Right lobe of liver (tissue), 6 donors: ENCODE measurements around the gene FAM169A. TPM values are rescaled to one million over a fixed set of nuclear protein-coding genes. Genes with fewer than 3 reads are reported as not detected.

Experiments
- ATAC-seq, 4 donors: fragments of 200-7000 bp; cut with Tn5 transposase; one replicate each; pipeline ENCODE4 v1.9.1; 2020; ENCODE audit warnings: mild to moderate bottlenecking in 4 of 4, moderate library complexity in 4 of 4
- DNase-seq, 3 donors: peaks; one replicate each; pipeline ENCODE4 v3.0.0-alpha.2; 2020
- H3K27ac ChIP-seq, 3 donors: fragments of 200-600 bp; one replicate each; pipeline ENCODE4 v1.8.0; 2022
- H3K27me3 ChIP-seq, 2 donors: fragments of 200-600 bp; one replicate each; pipeline ENCODE4 v1.8.0; 2022
- H3K36me3 ChIP-seq, 4 donors: fragments of 200-600 bp; sonication (generic) in 1 of 4; one replicate each; pipeline versions ENCODE4 v1.5.1 to v1.8.0; 2017 to 2022; ENCODE audit warnings: control low read depth in 1 of 4
- H3K4me1 ChIP-seq, 4 donors: fragments of 200-600 bp; sonication (generic) in 1 of 4; one replicate each; pipeline versions ENCODE4 v1.5.1 to v1.8.0; 2017 to 2022; ENCODE audit warnings: control low read depth in 1 of 4
- H3K4me3 ChIP-seq, 3 donors: fragments of 200-600 bp; one replicate each; pipeline ENCODE4 v1.8.0; 2022
- H3K9me3 ChIP-seq, 4 donors: fragments of 200-600 bp; sonication (generic) in 1 of 4; one replicate each; pipeline versions ENCODE4 v1.5.1 to v1.8.0; 2017 to 2022; ENCODE audit warnings: control low read depth in 1 of 4
- CTCF ChIP-seq, 4 donors: fragments of 200-600 bp in 3 of 4; fragments of 450-650 bp in 1 of 4; IDR thresholded peaks; one replicate each; pipeline versions ENCODE4 v1.5.1 to v1.8.0; 2016 to 2022; ENCODE audit warnings: antibody characterized with exemption in 4 of 4, mild to moderate bottlenecking in 2 of 4
- POLR2A ChIP-seq: fragments of 450-650 bp; IDR thresholded peaks from one replicate; pipeline ENCODE4 v1.6.1; 2017; ENCODE audit warnings: antibody characterized with exemption, mild to moderate bottlenecking
- WGBS: methylation state at CpG from one replicate; pipeline ENCODE4 v1.1.6; 2018; ENCODE audit warnings: low coverage, low lambda C conversion rate; ENCODE audit not compliant: insufficient coverage; ENCODE audit errors: missing lambda C conversion rate; 5-methylcytosine and 5-hydroxymethylcytosine counted together
- intact Hi-C, 2 donors: fragments of 100-400 bp; cut with DNase I; formaldehyde crosslinking; loops; one replicate each; pipeline versions ENCODE4 v1.11.2 to v1.14.1; 2022
- total RNA-seq, 6 experiments: library from RNA; depleted of rRNA in 2 of 6; stranded (reverse); fragments of >200 nt in 2 of 6; fragmentation: NEBNext Ultra II Directional in 3 of 6; extraction: Animal tissue kit (Norgen Biotek cat#: 25700) in 3 of 6; gene quantifications; one replicate each; pipeline versions ENCODE4 v1.1.0 to v1.2.4, GENCODE V29; 2016 to 2023
- donor health status: DM: no; HTN: yes; CAD: no.
- donor health status: DM: no; HTN: no; CAD: no.
- donor health status: DM: no; HTN: no; CAD: no.
- donor health status: DM: no; HTN: yes; CAD: no.
- donor health status: DM: no; HTN: yes; CAD: no.

The FAM169A gene
- total RNA-seq, 6 experiments from 2014 or later = 1.2 to 7.5 (median 4.1) TPM

GRCh38 chr5:74767579-74767913 is 98.6 kb downstream of the FAM169A start:
- Histone ChIP-seq H3K4me3 (peak overlapping the region; percentile 92 to 99 (median 97)), H3K27me3 (no peaks in the 10 kb centered on the region), H3K36me3 (peaks cover 0 to 35% (median 9%) of the 10 kb centered on the region in 4 donors), H3K27ac (peak overlapping the region in 2 of 3 donors; percentile 67 to 79), H3K9me3 (no peaks in the 10 kb centered on the region), H3K4me1 (peaks cover 0 to 28% (median 10%) of the 10 kb centered on the region in 4 donors)
- DNase-seq = no peak
- peak; percentile 11 to 19 (median 12) for ATAC-seq
- intact Hi-C loops = loop anchor here (10.0 kb wide), 2 partner anchors 137 to 147 kb away; no protein-coding TSS in a partner anchor
- 0% methylated on average over 9 of the region's 9 CpGs for WGBS
- TF ChIP-seq CTCF (IDR thresholded peaks at IDR 0.05) (no peak), POLR2A (no peak)

GRCh38 chr5:74766849-74767578 is 99.2 kb downstream of the FAM169A start, which contains the start of the genes GFM2 and NSA2:
Gene GFM2, minus strand, starts transcription at chr5:74767117. Its CDS starts 3,375 bp downstream, at chr5:74763742.
Gene NSA2, plus strand, starts transcription at chr5:74767249. Its CDS starts 112 bp downstream, at chr5:74767361.
- TF ChIP-seq POLR2A (no peak), CTCF (IDR thresholded peaks at IDR 0.05) (no peak)
- Histone ChIP-seq H3K27me3 (no peaks in the 10 kb centered on the region), H3K4me3 (peak within 1 kb of the TSS; percentile 92 to 99 (median 97)), H3K36me3 (peaks cover 0 to 32% (median 9%) of the 10 kb centered on the region in 4 donors), H3K27ac (peak within 1 kb of the TSS; percentile 59 to 79 (median 67)), H3K4me1 (peaks cover 0 to 23% (median 10%) of the 10 kb centered on the region in 4 donors), H3K9me3 (no peaks in the 10 kb centered on the region)
- intact Hi-C loops = loop anchor here (10.0 kb wide), 2 partner anchors 138 to 148 kb away; no protein-coding TSS in a partner anchor
- WGBS = 0% methylated on average over 12 of the region's 54 CpGs
- ATAC-seq = peak; percentile 98 to 99 (median 99)
- DNase-seq = peak; percentile 91 to 94 (median 93)

GRCh38 chr5:74766418-74766848 is 99.8 kb downstream of the FAM169A start:
- peaks cover 0 to 23% (median 10%) of the 10 kb centered on the region in 4 donors for H3K4me1 ChIP-seq
- DNase-seq (no peak), ATAC-seq (peak; percentile 46 to 74 (median 56))
- TF ChIP-seq CTCF (IDR thresholded peaks at IDR 0.05) (peak; percentile 27 to 65 (median 42)), POLR2A (no peak)
- peak overlapping the region; percentile 59 to 79 (median 67) for H3K27ac ChIP-seq
- no peaks in the 10 kb centered on the region for H3K9me3 ChIP-seq
- peak overlapping the region; percentile 92 to 99 (median 97) for H3K4me3 ChIP-seq
- 0% methylated on average over 9 of the region's 10 CpGs for WGBS
- intact Hi-C loops = loop anchor here (10.0 kb wide), 2 partner anchors 138 to 148 kb away; no protein-coding TSS in a partner anchor
- H3K27me3 ChIP-seq = no peaks in the 10 kb centered on the region
- peaks cover 0 to 28% (median 9%) of the 10 kb centered on the region in 4 donors for H3K36me3 ChIP-seq

- WGBS = 57% methylated on average over 21 of the region's 27 CpGs
- DNase-seq = no peak
Observed at GRCh38 chr5:74765929-74766328, 100.3 kb downstream of the FAM169A start.

More at GRCh38 chr5:74765929-74766328, 100.3 kb downstream of the FAM169A start:
- no peak for ATAC-seq
- Histone ChIP-seq H3K9me3 (no peaks in the 10 kb centered on the region), H3K36me3 (peaks cover 0 to 25% (median 7%) of the 10 kb centered on the region in 4 donors), H3K4me3 (peak overlapping the region; percentile 92 to 99 (median 97)), H3K27me3 (no peaks in the 10 kb centered on the region), H3K27ac (peak overlapping the region in 1 of 3 donors; percentile 79), H3K4me1 (peaks cover 0 to 23% (median 10%) of the 10 kb centered on the region in 4 donors)
- TF ChIP-seq CTCF (IDR thresholded peaks at IDR 0.05) (no peak), POLR2A (no peak)
- intact Hi-C loops = loop anchor here (10.0 kb wide), 2 partner anchors 139 to 149 kb away; no protein-coding TSS in a partner anchor
